SK-N-MC (cell line): ENCODE measurements around the gene ADAM15.

Experiments used
- DNase-seq: peaks from one replicate; pipeline ENCODE4 v3.0.0-alpha.2; 2011; ENCODE audit warnings: low read depth, low spot score
- H3K27ac ChIP-seq: fragments of 200-600 bp; sonication (generic); 2 replicates; pipeline ENCODE4 v1.5.1; 2016; ENCODE audit warnings: mixed run types
- H3K36me3 ChIP-seq: fragments of 200-600 bp; sonication (generic); 2 replicates; pipeline ENCODE4 v1.6.1; 2017; ENCODE audit warnings: antibody characterized with exemption, low read length, mixed read lengths; ENCODE audit not compliant: insufficient read depth
- H3K4me3 ChIP-seq: fragments of 200-600 bp; sonication (generic); 2 replicates; pipeline ENCODE4 v1.5.1; 2016
- H3K9ac ChIP-seq: fragments of 200-600 bp; sonication (generic); 2 replicates; pipeline ENCODE4 v1.8.0; 2017; ENCODE audit warnings: mixed run types, mixed read lengths; ENCODE audit not compliant: insufficient read length
- H3K9me3 ChIP-seq: fragments of 200-600 bp; sonication (generic); 2 replicates; pipeline ENCODE4 v1.6.1; 2017; ENCODE audit warnings: low read depth, mild to moderate bottlenecking, antibody characterized with exemption, low read length, moderate library complexity, mixed read lengths
- EZH2 ChIP-seq: fragments of 200-600 bp; sonication (generic); IDR thresholded peaks from one replicate; pipeline ENCODE4 v1.6.1; 2017; ENCODE audit warnings: antibody characterized with exemption
- FOXP2 ChIP-seq: optimal IDR thresholded peaks from 2 replicates; pipeline ENCODE3; 2011; ENCODE audit warnings: mild to moderate bottlenecking, moderate library complexity; ENCODE audit not compliant: insufficient read depth; ENCODE audit errors: extremely low read length, control extremely low read depth
- POLR2AphosphoS5 ChIP-seq: IDR thresholded peaks from 2 replicates; pipeline ENCODE4 v1.6.1; 2012; ENCODE audit warnings: mild to moderate bottlenecking, low read depth, low read length, borderline replicate concordance

Gene ADAM15

DNA sequence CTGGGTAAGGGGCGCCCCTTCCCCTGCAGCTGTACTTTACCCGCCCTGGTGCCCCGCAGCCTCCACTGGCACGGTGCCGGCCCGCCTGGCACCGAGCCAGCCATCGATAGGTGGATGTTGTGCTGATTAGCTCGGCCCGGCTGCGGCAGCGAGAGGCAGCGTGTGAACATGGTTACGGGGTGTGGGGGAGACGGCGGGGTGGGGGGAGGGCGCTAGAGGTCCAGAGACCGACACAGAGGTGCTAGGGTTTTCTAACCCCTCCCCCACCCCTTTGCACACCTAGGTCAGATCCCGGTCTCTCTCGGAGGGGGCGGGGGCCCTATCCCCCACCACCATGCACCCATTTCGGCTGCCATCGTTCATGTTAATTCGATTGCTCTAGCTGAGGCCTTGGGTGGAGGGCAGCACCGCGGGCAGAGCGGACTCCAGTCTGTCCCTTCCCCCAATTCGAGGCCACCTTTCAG is 19.1 kb downstream of the ADAM15 start:
- Histone ChIP-seq H3K27ac (no peak overlapping the region), H3K9ac (no peak overlapping the region), H3K36me3 (peaks cover 23% of the 10 kb centered on the region; the same call in 1 of the 2 replicates), H3K4me3 (no peak overlapping the region), H3K9me3 (no peaks in the 10 kb centered on the region)
- TF ChIP-seq FOXP2 (no peak), EZH2 (no peak), POLR2AphosphoS5 (no peak)
- DNase-seq = no peak

DNA sequence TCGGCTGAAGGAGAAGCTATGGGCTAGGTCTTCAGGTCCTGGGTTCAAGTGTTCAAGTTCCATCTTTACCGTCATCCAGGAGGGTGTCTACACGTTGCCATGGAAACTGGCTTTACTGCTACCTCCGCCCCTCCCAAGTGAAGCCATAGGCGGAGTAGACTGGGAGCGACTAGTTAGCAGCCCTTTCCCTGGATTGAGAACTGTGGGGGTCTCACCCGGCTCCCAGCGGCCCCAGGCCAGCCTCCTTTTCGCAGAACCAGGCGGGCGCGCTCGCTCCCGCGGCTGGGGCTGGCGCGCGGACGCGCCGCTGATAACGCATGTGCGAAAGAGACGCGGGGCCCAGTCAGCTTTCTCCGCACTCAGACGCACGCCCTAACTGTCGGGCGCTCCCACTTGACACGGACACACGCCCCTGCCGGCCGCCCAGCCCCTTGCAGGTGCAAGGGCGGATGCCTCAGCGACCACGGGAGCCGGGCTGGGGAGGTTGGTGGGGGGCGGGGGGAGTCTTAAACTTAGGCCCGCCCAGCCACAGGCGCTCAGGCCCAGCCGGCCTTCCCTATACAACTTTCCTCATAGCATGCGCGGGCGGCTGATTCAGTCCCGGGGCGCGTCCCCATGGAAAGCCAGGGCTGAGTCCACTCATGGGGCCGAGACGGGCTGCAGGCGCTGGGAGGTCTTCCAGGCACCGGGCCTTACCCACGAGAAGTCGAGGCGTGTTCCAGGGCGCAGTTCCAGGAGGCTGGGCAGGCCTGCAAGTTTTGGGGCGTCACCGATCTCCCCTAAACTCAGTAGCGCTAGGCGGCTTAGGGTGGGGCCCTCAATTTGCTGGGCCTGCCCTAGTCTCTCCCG is 19.8 kb downstream of the ADAM15 start:
- peaks cover 23% of the 10 kb centered on the region; the same call in 1 of the 2 replicates for H3K36me3 ChIP-seq
- no peak for DNase-seq
- H3K4me3 ChIP-seq = no peak overlapping the region
- H3K9ac ChIP-seq = no peak overlapping the region
- no peak for TF ChIP-seq EZH2
- TF ChIP-seq POLR2AphosphoS5 = no peak; the same call in 1 of the 2 replicates
- no peaks in the 10 kb centered on the region for H3K9me3 ChIP-seq
- no peak overlapping the region for H3K27ac ChIP-seq

DNA sequence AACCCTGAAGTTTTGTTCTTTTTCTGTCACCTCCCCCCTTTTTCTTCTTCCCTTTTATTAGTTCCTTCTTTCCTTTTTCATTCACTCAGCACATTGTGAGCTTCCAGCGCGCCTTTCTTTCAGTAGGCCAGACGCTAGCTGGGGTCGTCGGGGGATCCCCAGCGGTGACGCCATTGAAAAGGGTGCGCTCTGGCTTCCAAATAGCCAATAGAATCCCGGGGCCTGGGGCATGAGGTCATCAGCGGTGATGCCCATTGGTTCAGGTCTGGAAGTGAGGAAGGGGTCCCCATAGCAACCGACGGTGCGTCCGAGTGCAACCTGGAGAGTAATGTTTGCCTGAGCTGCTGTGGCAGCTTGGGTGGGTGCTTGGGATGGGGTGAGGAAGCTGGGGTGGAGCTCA is 20.6 kb downstream of the ADAM15 start:
- no peak overlapping the region for H3K27ac ChIP-seq
- H3K36me3 ChIP-seq = peaks cover 17% of the 10 kb centered on the region; the same call in 1 of the 2 replicates
- H3K9me3 ChIP-seq = no peaks in the 10 kb centered on the region
- no peak for DNase-seq
- TF ChIP-seq FOXP2 = no peak
- no peak for TF ChIP-seq EZH2
- H3K9ac ChIP-seq = no peak overlapping the region
- H3K4me3 ChIP-seq = no peak overlapping the region

DNA sequence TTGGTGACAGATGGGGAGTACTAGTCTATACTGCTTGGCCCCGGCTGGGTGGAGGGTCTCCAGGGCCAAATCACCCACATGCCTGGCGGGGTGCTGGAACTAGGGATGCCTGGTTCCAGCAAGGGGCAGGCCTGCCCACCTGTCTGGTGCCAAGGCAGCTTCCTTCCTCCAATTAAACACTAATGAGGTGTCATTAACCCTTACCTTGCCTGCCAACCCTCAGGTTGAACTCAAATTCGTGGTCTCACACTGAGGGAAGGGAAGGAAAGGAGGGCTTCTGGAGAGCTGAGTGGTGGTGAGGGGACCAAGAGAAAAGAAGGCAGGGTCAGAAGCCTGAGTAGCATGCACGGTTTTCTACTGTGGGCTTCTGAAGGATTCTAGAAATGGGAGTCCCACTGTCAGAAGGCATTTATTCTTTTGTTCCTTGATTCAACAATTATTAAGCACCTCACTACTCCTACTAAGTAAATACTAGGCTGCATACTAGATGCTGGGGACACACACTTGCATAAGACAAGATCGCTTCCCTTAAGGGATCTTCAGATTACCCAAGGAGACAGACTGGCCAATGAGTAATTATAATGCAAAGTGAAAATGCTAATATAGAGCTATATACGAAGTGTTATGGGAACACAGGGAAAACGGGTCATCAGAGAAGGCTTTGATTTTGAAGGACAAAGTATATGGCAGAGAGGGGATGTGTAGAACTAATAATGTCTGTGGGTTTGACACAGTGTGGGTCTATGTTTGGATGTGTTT is 21.6 kb downstream of the ADAM15 start:
- no peaks in the 10 kb centered on the region for H3K9me3 ChIP-seq
- DNase-seq = no peak
- no peak overlapping the region for H3K4me3 ChIP-seq
- no peak overlapping the region for H3K27ac ChIP-seq
- no peak overlapping the region for H3K9ac ChIP-seq
- H3K36me3 ChIP-seq = peaks cover 11% of the 10 kb centered on the region; the same call in 1 of the 2 replicates
- TF ChIP-seq FOXP2 (no peak), EZH2 (no peak), POLR2AphosphoS5 (no peak)

DNA sequence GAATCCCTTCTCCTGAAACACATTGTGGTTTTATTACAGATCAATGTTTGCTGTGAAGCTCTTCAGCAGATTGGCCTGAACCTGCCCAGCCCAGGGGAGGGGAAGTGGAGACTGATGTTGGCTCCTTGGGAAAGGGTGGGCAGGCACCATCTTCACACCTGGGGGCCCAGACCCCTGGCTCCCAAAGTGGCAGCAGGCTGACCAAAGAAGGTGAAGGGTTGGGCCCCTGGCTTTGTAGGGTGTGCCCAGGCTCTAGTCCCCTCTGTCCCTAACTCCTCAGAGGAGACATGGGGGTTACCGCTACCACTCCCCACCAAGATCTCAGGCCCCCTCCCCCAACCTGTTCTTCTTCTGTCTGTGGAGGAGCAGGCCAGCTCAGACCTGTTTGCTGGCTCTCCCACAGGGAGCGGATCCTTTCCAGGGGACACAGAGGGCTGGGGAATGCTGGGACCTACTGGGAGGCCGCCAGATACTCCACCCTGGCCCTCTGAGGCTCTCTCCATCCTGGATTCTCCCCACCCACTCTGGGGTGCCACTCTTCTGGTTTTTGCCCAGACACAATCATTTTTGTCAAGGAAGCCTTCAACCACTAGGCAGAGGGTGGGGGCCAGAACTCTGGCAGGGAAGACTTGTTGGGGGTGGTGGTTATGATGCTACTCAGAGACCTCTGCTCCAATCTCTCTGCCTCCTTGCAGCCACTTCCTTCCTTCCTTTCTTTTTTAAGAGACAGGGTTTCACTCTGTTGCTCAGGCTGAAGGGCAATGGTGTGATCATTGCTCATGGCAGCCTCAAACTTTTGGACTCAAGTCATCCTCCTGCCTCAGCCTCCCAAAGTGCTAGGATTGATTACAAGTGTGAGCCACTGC is 22.5 kb downstream of the ADAM15 start:
- Histone ChIP-seq H3K36me3 (peaks cover 11% of the 10 kb centered on the region; the same call in 1 of the 2 replicates), H3K4me3 (no peak overlapping the region), H3K27ac (no peak overlapping the region), H3K9me3 (no peaks in the 10 kb centered on the region), H3K9ac (no peak overlapping the region)
- DNase-seq = no peak
- TF ChIP-seq FOXP2 = no peak

DNA sequence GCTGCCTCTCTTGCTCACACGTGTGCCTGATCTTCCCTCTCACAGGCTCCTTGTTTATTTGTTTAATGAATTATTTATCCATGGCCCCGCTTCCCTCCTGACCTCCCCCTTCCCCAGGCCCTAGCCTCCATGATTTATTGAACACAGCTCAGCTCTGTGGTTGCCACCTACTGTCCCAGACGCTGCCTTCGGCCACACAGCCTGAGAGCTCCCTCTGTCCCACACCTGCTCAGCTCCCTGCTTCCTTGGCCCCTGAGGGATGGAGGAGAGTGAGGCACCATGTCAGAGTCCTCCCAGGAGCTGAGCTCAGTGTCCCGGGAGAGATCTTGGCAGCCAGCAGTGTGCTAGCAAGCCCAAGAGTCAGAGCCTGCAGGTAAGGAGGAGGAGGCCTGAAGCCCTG is 24.4 kb downstream of the ADAM15 start:
- Histone ChIP-seq H3K9ac (no peak overlapping the region), H3K9me3 (no peaks in the 10 kb centered on the region), H3K4me3 (no peak overlapping the region), H3K36me3 (no peaks in the 10 kb centered on the region), H3K27ac (no peak overlapping the region)
- DNase-seq = no peak
- TF ChIP-seq EZH2 (no peak), FOXP2 (no peak), POLR2AphosphoS5 (no peak)

DNA sequence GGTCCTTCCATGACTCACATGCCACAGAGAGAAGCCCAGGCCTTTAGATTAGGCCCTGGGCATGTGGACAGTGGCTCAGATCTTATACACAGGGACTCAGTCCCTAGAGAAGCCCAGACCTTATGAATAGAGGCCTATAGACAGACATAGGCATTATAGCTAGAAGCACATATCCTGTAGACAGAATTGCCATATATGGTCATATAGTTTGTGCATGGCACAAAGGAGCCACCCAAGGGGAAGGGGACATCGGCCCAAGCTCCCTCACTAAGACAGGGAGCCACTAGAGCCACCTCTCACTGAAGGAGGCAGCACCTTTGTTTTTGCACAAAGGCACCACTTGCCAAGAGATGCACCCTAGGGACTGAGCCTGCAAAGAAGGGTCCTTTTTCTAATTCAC is 25.3 kb downstream of the ADAM15 start:
- DNase-seq = no peak
- no peaks in the 10 kb centered on the region for H3K9me3 ChIP-seq

DNA sequence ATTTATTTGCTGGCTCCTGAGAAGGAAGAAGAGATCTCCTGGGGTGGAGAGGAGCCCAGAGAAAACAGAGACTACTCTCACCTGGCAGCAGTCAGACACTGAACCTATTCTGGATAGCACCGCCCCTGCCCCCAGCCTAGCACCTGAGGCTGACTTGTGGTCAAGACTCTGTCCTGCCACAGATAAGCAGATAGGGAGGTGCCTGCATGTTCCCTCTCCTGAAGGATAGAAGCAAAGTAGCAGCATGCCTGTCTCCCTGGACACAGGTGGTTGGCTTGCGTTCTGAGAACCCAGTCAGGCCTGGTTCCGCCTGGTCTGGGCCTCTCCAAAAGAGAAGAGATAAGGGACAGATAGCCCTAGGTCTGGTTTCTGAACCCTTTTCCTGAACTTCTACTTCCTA is 26.2 kb downstream of the ADAM15 start:
- no peak for TF ChIP-seq EZH2
- no peak for TF ChIP-seq FOXP2
- TF ChIP-seq POLR2AphosphoS5 = no peak
- H3K9me3 ChIP-seq = no peaks in the 10 kb centered on the region
- H3K27ac ChIP-seq = no peak overlapping the region
- no peak overlapping the region for H3K4me3 ChIP-seq
- no peak for DNase-seq
- H3K9ac ChIP-seq = no peak overlapping the region
- H3K36me3 ChIP-seq = no peaks in the 10 kb centered on the region

More for the DNA sequence above, 25.3 kb downstream of the ADAM15 start:
- Histone ChIP-seq H3K36me3 (no peaks in the 10 kb centered on the region), H3K4me3 (no peak overlapping the region), H3K27ac (no peak overlapping the region), H3K9ac (no peak overlapping the region)
- TF ChIP-seq FOXP2 (no peak), POLR2AphosphoS5 (no peak), EZH2 (no peak)
